CD14-positive monocyte (primary cell): Measurements from ENCODE around the gene FAU. TPM values are rescaled to one million over a fixed set of nuclear protein-coding genes. Genes with fewer than 3 reads are reported as not detected.

ENCODE experiments used
- DNase-seq, 3 donors: peaks; one replicate each; pipeline ENCODE4 v3.0.0-alpha.2; 2011 to 2022
- H2AFZ ChIP-seq: 2 replicates; pipeline ENCODE4 v1.6.0; 2012; ENCODE audit warnings: mild to moderate bottlenecking, low read depth, low read length, inconsistent platforms; ENCODE audit not compliant: insufficient read depth, poor library complexity, severe bottlenecking
- H3K27ac ChIP-seq, 2 donors: 1 replicate in 1 of 2; 2 replicates in 1 of 2; pipeline ENCODE4 v1.5.1; 2012 to 2013; ENCODE audit warnings: low read length in 2 of 2, control low read depth in 1 of 2, inconsistent platforms in 1 of 2, low read depth in 1 of 2, mild to moderate bottlenecking in 1 of 2
- H3K27me3 ChIP-seq, 2 donors: one replicate each; pipeline versions ENCODE4 v1.6.0 to v1.6.1; 2011 to 2013; ENCODE audit warnings: low read length in 2 of 2; ENCODE audit not compliant: control insufficient read depth in 2 of 2, insufficient read depth in 2 of 2
- H3K36me3 ChIP-seq, 2 donors: replicated peaks in 1 of 2; 1 replicate in 1 of 2; 2 replicates in 1 of 2; pipeline versions ENCODE4 v1.5.1 to v1.6.1; 2012 to 2013; ENCODE audit warnings: low read length in 2 of 2, control low read depth in 1 of 2, inconsistent platforms in 1 of 2, mild to moderate bottlenecking in 1 of 2; ENCODE audit not compliant: insufficient read depth in 2 of 2, control insufficient read depth in 1 of 2
- H3K4me1 ChIP-seq, 2 donors: 1 replicate in 1 of 2; 2 replicates in 1 of 2; pipeline versions ENCODE4 v1.5.1 to v1.6.1; 2012 to 2013; ENCODE audit warnings: low read length in 2 of 2, control low read depth in 1 of 2, inconsistent platforms in 1 of 2, mild to moderate bottlenecking in 1 of 2, moderate library complexity in 1 of 2; ENCODE audit not compliant: insufficient read depth in 2 of 2, control insufficient read depth in 1 of 2
- H3K4me2 ChIP-seq: replicated peaks from 2 replicates; pipeline ENCODE3; 2012; ENCODE audit warnings: low read length, moderate library complexity, mild to moderate bottlenecking; ENCODE audit not compliant: poor library complexity, severe bottlenecking; ENCODE audit errors: extremely low read depth
- H3K4me3 ChIP-seq, 3 experiments: fragments of 200-600 bp in 1 of 3; sonication (generic) in 1 of 3; replicated peaks in 1 of 3; 1 replicate in 2 of 3; 2 replicates in 1 of 3; pipeline ENCODE4 v1.5.1; 2011 to 2013; ENCODE audit warnings: low read length in 3 of 3, mild to moderate bottlenecking in 3 of 3, control low read depth in 2 of 3, low read depth in 2 of 3, inconsistent platforms in 1 of 3, moderate library complexity in 1 of 3
- H3K79me2 ChIP-seq: 2 replicates; pipeline ENCODE4 v1.6.0; 2012; ENCODE audit warnings: mild to moderate bottlenecking, control low read depth, inconsistent platforms, low read length, moderate library complexity; ENCODE audit not compliant: insufficient read depth
- H3K9ac ChIP-seq: 2 replicates; pipeline ENCODE4 v1.6.0; 2017; ENCODE audit warnings: low read length, mild to moderate bottlenecking; ENCODE audit not compliant: insufficient read depth, poor library complexity, severe bottlenecking
- H3K9me3 ChIP-seq, 2 donors: replicated peaks in 1 of 2; 1 replicate in 1 of 2; 2 replicates in 1 of 2; pipeline versions ENCODE4 v1.5.1 to v1.6.1; 2012 to 2013; ENCODE audit warnings: low read length in 2 of 2, control low read depth in 1 of 2; ENCODE audit not compliant: control insufficient read depth in 1 of 2, insufficient read depth in 1 of 2
- H4K20me1 ChIP-seq: 2 replicates; pipeline ENCODE4 v1.6.0; 2012; ENCODE audit warnings: mild to moderate bottlenecking, low read length, control low read depth, moderate library complexity; ENCODE audit not compliant: insufficient read depth
- H3K27ac Mint-ChIP-seq, 7 donors: one replicate each; pipeline ENCODE4 v1.8.0; 2020; ENCODE audit warnings: mild to moderate bottlenecking in 7 of 7, mixed read lengths in 7 of 7, moderate library complexity in 6 of 7, inconsistent platforms in 2 of 7
- H3K27me3 Mint-ChIP-seq, 3 donors: one replicate each; pipeline ENCODE4 v1.8.0; 2021 to 2022; ENCODE audit warnings: low read depth in 3 of 3, mild to moderate bottlenecking in 3 of 3, mixed read lengths in 3 of 3, moderate library complexity in 3 of 3, inconsistent platforms in 1 of 3
- H3K36me3 Mint-ChIP-seq, 2 donors: one replicate each; pipeline ENCODE4 v1.8.0; 2020; ENCODE audit warnings: mixed read lengths in 2 of 2, inconsistent platforms in 1 of 2, mild to moderate bottlenecking in 1 of 2
- H3K4me1 Mint-ChIP-seq: one replicate; pipeline ENCODE4 v1.8.0; 2020; ENCODE audit warnings: mild to moderate bottlenecking, mixed read lengths
- H3K4me3 Mint-ChIP-seq, 2 donors: one replicate each; pipeline ENCODE4 v1.8.0; 2020; ENCODE audit warnings: mild to moderate bottlenecking in 2 of 2, mixed read lengths in 2 of 2, moderate library complexity in 1 of 2
- H3K9me3 Mint-ChIP-seq, 7 donors: one replicate each; pipeline ENCODE4 v1.8.0; 2020 to 2022; ENCODE audit warnings: mixed read lengths in 7 of 7, mild to moderate bottlenecking in 6 of 7, moderate library complexity in 6 of 7, inconsistent platforms in 2 of 7
- WGBS: methylation state at CpG from one replicate; pipeline ENCODE4 v1.1.5; 2013; ENCODE audit warnings: missing lambda C conversion rate; ENCODE audit not compliant: insufficient coverage; 5-methylcytosine and 5-hydroxymethylcytosine counted together
- intact Hi-C, 2 donors: fragments of 100-400 bp; cut with micrococcal nuclease; formaldehyde crosslinking; loops; one replicate each; pipeline versions ENCODE4 v1.15.0 to v1.15.1; 2023
- polyA plus RNA-seq, 3 donors: library from polyadenylated mRNA; depleted of rRNA in 1 of 3; unstranded in 2 of 3; stranded (reverse) in 1 of 3; fragments of 300-500 nt in 2 of 3; fragments of >200 nt in 1 of 3; fragmentation: Illumina TruSeq in 2 of 3; gene quantifications; 1 replicate in 2 of 3; 2 replicates in 1 of 3; pipeline ENCODE4 v1.2.3, GENCODE V29; 2012 to 2021
- TF ChIP-seq, protein P1 (sequence below): fragments of 200-600 bp; IDR thresholded peaks from one replicate; pipeline ENCODE4 v1.8.0; 2022; ENCODE audit warnings: antibody characterized with exemption, mild to moderate bottlenecking

The FAU gene
- polyA plus RNA-seq, 3 donors: 668 to 818 (median 799) TPM

DNA sequence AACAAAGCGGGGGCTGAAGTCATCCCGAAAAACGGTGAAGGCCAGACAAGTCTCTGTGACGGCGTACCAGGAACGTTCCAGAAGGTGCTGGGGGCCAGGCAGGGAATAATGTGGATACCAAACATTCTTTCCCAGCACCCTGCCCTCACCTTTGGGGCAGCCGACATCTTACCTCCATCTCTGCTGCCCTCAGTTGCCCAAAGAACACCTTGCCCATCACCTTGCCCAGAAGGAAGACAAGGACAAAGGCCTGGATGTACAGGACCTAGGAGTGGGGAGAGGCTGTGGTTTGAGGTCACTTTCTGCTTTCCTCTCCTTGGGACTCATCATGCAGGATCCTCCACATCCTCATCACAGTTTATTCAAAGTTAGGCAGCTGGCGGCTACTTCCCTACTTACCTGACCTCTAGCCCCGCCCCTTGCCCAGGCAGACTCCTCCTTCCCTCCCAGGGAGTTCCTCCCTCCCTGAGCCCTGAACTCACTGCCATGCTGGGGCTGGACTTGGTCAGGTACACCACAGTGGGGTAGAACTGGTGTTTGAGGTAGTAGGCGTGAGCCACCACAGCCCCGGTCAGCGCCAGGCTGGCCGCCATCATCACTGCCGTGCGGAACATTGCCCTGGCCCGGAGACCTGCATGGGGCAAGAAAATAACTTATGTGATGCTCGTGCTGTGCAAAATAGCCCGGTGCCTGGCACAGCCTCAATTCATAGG lies 11.2 kb upstream of the FAU start:
- Mint-ChIP-seq H3K36me3 (peaks cover 36 to 57% of the 10 kb centered on the region in 2 donors), H3K27ac (peak overlapping the region; percentile 99 to 100 (median 99)), H3K4me3 (peak overlapping the region; percentile 92 to 99), H3K9me3 (no peaks in the 10 kb centered on the region), H3K27me3 (peaks cover 0 to 2% (median 2%) of the 10 kb centered on the region in 3 donors), H3K4me1 (peaks cover 29% of the 10 kb centered on the region)
- peaks cover 41% of the 10 kb centered on the region for H4K20me1 ChIP-seq
- H3K9ac ChIP-seq: peak overlapping the region; percentile 99
- peak overlapping the region; percentile 51 to 98 (median 92) for H3K4me3 ChIP-seq
- H3K9me3 ChIP-seq: no peaks in the 10 kb centered on the region
- peak overlapping the region; percentile 95 for H3K4me2 ChIP-seq
- peaks cover 38% of the 10 kb centered on the region for H3K79me2 ChIP-seq
- peaks cover 30 to 31% of the 10 kb centered on the region in 2 donors for H3K4me1 ChIP-seq
- peak in 2 of 3 donors; percentile 36 to 48 for DNase-seq
- TF ChIP-seq, protein P1, sequence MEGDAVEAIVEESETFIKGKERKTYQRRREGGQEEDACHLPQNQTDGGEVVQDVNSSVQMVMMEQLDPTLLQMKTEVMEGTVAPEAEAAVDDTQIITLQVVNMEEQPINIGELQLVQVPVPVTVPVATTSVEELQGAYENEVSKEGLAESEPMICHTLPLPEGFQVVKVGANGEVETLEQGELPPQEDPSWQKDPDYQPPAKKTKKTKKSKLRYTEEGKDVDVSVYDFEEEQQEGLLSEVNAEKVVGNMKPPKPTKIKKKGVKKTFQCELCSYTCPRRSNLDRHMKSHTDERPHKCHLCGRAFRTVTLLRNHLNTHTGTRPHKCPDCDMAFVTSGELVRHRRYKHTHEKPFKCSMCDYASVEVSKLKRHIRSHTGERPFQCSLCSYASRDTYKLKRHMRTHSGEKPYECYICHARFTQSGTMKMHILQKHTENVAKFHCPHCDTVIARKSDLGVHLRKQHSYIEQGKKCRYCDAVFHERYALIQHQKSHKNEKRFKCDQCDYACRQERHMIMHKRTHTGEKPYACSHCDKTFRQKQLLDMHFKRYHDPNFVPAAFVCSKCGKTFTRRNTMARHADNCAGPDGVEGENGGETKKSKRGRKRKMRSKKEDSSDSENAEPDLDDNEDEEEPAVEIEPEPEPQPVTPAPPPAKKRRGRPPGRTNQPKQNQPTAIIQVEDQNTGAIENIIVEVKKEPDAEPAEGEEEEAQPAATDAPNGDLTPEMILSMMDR: no peak
- peak overlapping the region; percentile 99 to 100 for H3K27ac ChIP-seq
- peaks cover 41 to 46% of the 10 kb centered on the region in 2 donors for H3K36me3 ChIP-seq
- peak overlapping the region; percentile 84 for H2AFZ ChIP-seq
- WGBS: 84% methylated on average over 6 of the region's 18 CpGs
- intact Hi-C loops: no loop called here
- H3K27me3 ChIP-seq: no peaks in the 10 kb centered on the region

GRCh38 chr11:65132238-65132987 lies 10.5 kb upstream of the FAU start:
- intact Hi-C loops: no loop called here
- Histone ChIP-seq H3K4me1 (peaks cover 30 to 31% of the 10 kb centered on the region in 2 donors), H3K27me3 (no peaks in the 10 kb centered on the region), H3K27ac (peak overlapping the region in 1 of 2 donors; percentile 100), H3K36me3 (peaks cover 48 to 54% of the 10 kb centered on the region in 2 donors), H3K9ac (no peak overlapping the region), H3K9me3 (no peaks in the 10 kb centered on the region), H3K4me3 (peak overlapping the region in 1 of 3 experiments; percentile 92), H3K4me2 (peak overlapping the region; percentile 95), H3K79me2 (peaks cover 38% of the 10 kb centered on the region), H2AFZ (no peak overlapping the region), H4K20me1 (peaks cover 42% of the 10 kb centered on the region)
- H3K27me3 Mint-ChIP-seq: peaks cover 0 to 2% (median 2%) of the 10 kb centered on the region in 3 donors
- DNase-seq: peak in 1 of 3 donors; percentile 5
- H3K4me1 Mint-ChIP-seq: peaks cover 29% of the 10 kb centered on the region
- WGBS: 57% methylated on average over 3 of the region's 10 CpGs
- peak overlapping the region in 1 of 2 donors; percentile 92 for H3K4me3 Mint-ChIP-seq
- peaks cover 40 to 65% of the 10 kb centered on the region in 2 donors for H3K36me3 Mint-ChIP-seq
- TF ChIP-seq, protein P1: no peak
- H3K9me3 Mint-ChIP-seq: no peaks in the 10 kb centered on the region
- peak overlapping the region in 6 of 7 donors; percentile 72 to 99 (median 99) for H3K27ac Mint-ChIP-seq
